B cell (primary cell): ENCODE data around the gene DNAAF6. TPM values are rescaled to one million over a fixed set of nuclear protein-coding genes. Genes with fewer than 3 reads are reported as not detected.
"Not testable (repeated sequence)": the region's sequence is repeated elsewhere in the genome, so short reads cannot be mapped to it uniquely, and the experiment has no call there.

Source experiments
- ATAC-seq: fragments of 200-7000 bp; cut with Tn5 transposase; one replicate; pipeline ENCODE4 v1.10.0; 2021; ENCODE audit warnings: low read depth, mild to moderate bottlenecking, moderate number of reproducible peaks, moderate library complexity
- CTCF ChIA-PET: fragments of 350-600 bp; sonication (Branson Sonifier 250); formaldehyde crosslinking; loops from one replicate; lab custom pipeline; 2021; ENCODE audit warnings: antibody characterized with exemption, inconsistent platforms; lab: Charles Lee
- POLR2A ChIA-PET: fragments of 350-600 bp; sonication (Branson Sonifier 250); formaldehyde crosslinking; loops from one replicate; lab custom pipeline; 2021; ENCODE audit warnings: antibody characterized with exemption; lab: Charles Lee
- DNase-seq: peaks from one replicate; pipeline ENCODE4 v3.0.0; 2013
- H2AFZ ChIP-seq: 2 replicates; pipeline ENCODE4 v1.6.1; 2012; ENCODE audit warnings: mild to moderate bottlenecking, low read depth, low read length; ENCODE audit not compliant: insufficient read depth, poor library complexity, severe bottlenecking
- H3K27ac ChIP-seq, 2 donors: 1 replicate in 1 of 2; 2 replicates in 1 of 2; pipeline ENCODE4 v1.5.1; 2012 to 2013; ENCODE audit warnings: low read length in 2 of 2, mild to moderate bottlenecking in 2 of 2, moderate library complexity in 1 of 2
- H3K27me3 ChIP-seq, 4 experiments: fragments of 200-600 bp in 1 of 4; sonication (generic) in 1 of 4; replicated peaks in 1 of 4; 1 replicate in 2 of 4; 2 replicates in 2 of 4; pipeline versions ENCODE4 v1.6.1 to v1.7.0; 2013 to 2016; ENCODE audit warnings: low read length in 3 of 4, mild to moderate bottlenecking in 2 of 4, mixed read lengths in 1 of 4, moderate library complexity in 1 of 4; ENCODE audit not compliant: insufficient read depth in 4 of 4, control insufficient read depth in 3 of 4; ENCODE audit errors: control extremely low read depth in 1 of 4
- H3K36me3 ChIP-seq, 2 experiments: replicated peaks in 1 of 2; 1 replicate in 1 of 2; 2 replicates in 1 of 2; pipeline versions ENCODE4 v1.6.1 to v1.7.1; 2013; ENCODE audit warnings: low read length in 1 of 2; ENCODE audit not compliant: insufficient read depth in 2 of 2, control insufficient read depth in 1 of 2; ENCODE audit errors: control extremely low read depth in 1 of 2, extremely low read depth in 1 of 2
- H3K4me1 ChIP-seq, 2 donors: fragments of 200-600 bp in 1 of 2; sonication (generic) in 1 of 2; 1 replicate in 1 of 2; 2 replicates in 1 of 2; pipeline versions ENCODE4 v1.5.1 to v1.6.1; 2013 to 2017; ENCODE audit warnings: low read length in 2 of 2; ENCODE audit not compliant: control insufficient read depth in 2 of 2, insufficient read depth in 2 of 2
- H3K4me2 ChIP-seq: replicated peaks from 2 replicates; pipeline ENCODE3; 2012; ENCODE audit warnings: mild to moderate bottlenecking, low read depth, low read length; ENCODE audit not compliant: poor library complexity, severe bottlenecking
- H3K4me3 ChIP-seq, 5 experiments: fragments of 200-600 bp in 1 of 5; sonication (generic) in 1 of 5; 1 replicate in 3 of 5; 2 replicates in 2 of 5; pipeline versions ENCODE4 v1.5.1 to v1.7.0; 2011 to 2016; ENCODE audit warnings: low read length in 4 of 5, mild to moderate bottlenecking in 4 of 5, low read depth in 2 of 5, control low read depth in 1 of 5, moderate library complexity in 1 of 5; ENCODE audit not compliant: insufficient read depth in 1 of 5; ENCODE audit errors: control extremely low read depth in 1 of 5, extremely low read depth in 1 of 5
- H3K79me2 ChIP-seq: fragments of 200-600 bp; sonication (generic); one replicate; pipeline ENCODE4 v1.6.0; 2016; ENCODE audit warnings: low read length; ENCODE audit not compliant: control insufficient read depth, insufficient read depth
- H3K9ac ChIP-seq: fragments of 200-600 bp; sonication (generic); 2 replicates; pipeline ENCODE4 v1.6.1; 2017; ENCODE audit warnings: mild to moderate bottlenecking, low read length, moderate library complexity
- H3K9me3 ChIP-seq, 3 donors: one replicate each; pipeline versions ENCODE4 v1.6.1 to v1.7.1; 2013; ENCODE audit warnings: low read length in 2 of 3; ENCODE audit not compliant: control insufficient read depth in 2 of 3, insufficient read depth in 1 of 3; ENCODE audit errors: control extremely low read depth in 1 of 3
- H4K20me1 ChIP-seq: 2 replicates; pipeline ENCODE4 v1.6.0; 2012; ENCODE audit warnings: mild to moderate bottlenecking, low read length; ENCODE audit not compliant: insufficient read depth, control insufficient read depth, poor library complexity, severe bottlenecking
- H3K27ac Mint-ChIP-seq: one replicate; pipeline ENCODE4 v1.8.0; 2021; ENCODE audit warnings: mixed read lengths
- H3K27me3 Mint-ChIP-seq: one replicate; pipeline ENCODE4 v1.8.0; 2021; ENCODE audit warnings: mixed read lengths
- H3K4me1 Mint-ChIP-seq: one replicate; pipeline ENCODE4 v1.8.0; 2021; ENCODE audit warnings: mixed read lengths
- H3K4me3 Mint-ChIP-seq: one replicate; pipeline ENCODE4 v1.8.0; 2021; ENCODE audit warnings: mixed read lengths
- H3K9me3 Mint-ChIP-seq: one replicate; pipeline ENCODE4 v1.8.0; 2022; ENCODE audit warnings: mixed read lengths; ENCODE audit not compliant: insufficient read depth
- CTCF ChIP-seq: fragments of 200-600 bp; IDR thresholded peaks from one replicate; pipeline ENCODE4 v1.8.0; 2022; ENCODE audit warnings: antibody characterized with exemption, mild to moderate bottlenecking
- EZH2 ChIP-seq: IDR thresholded peaks from 2 replicates; pipeline ENCODE4 v1.6.1; 2012; ENCODE audit warnings: borderline replicate concordance, low read depth, mild to moderate bottlenecking, moderate library complexity, low read length; ENCODE audit not compliant: insufficient read depth, poor library complexity, severe bottlenecking
- WGBS: methylation state at CpG from one replicate; pipeline ENCODE4 v1.1.5; 2013; ENCODE audit warnings: missing lambda C conversion rate; ENCODE audit not compliant: insufficient coverage; 5-methylcytosine and 5-hydroxymethylcytosine counted together
- intact Hi-C: fragments of 100-400 bp; cut with micrococcal nuclease; formaldehyde crosslinking; loops from one replicate; pipeline ENCODE4 v1.10.0; 2022
- polyA plus RNA-seq: library from polyadenylated mRNA; depleted of rRNA; stranded (reverse); fragments of >200 nt; gene quantifications from 2 replicates; pipeline ENCODE4 v1.2.3, GENCODE V29; 2012
- total RNA-seq, 2 donors: library from RNA; stranded (reverse); fragments of 120-200 nt in 1 of 2; gene quantifications; 1 replicate in 1 of 2; 2 replicates in 1 of 2; pipeline versions ENCODE4 v1.2.3 to v1.2.4, GENCODE V29; 2013 to 2022

Gene DNAAF6
- total and polyA plus RNA-seq, 2 donors (not counting 1 experiment from before 2014, with no cell fraction given), result not detected

- POLR2A ChIA-PET, result no interaction called here
- intact Hi-C loops, result no loop called here
- H3K9ac ChIP-seq, result no peak overlapping the region
- no CpG with 5 or more reads among the region's 1 CpG for WGBS
- no peaks in the 10 kb centered on the region for H3K4me1 ChIP-seq
- no peak overlapping the region for H2AFZ ChIP-seq
- no peak for ATAC-seq
- no peaks in the 10 kb centered on the region for H3K79me2 ChIP-seq
- TF ChIP-seq EZH2 (no peak), CTCF (no peak)
- Mint-ChIP-seq H3K4me3 (no peak overlapping the region), H3K4me1 (no peaks in the 10 kb centered on the region), H3K27me3 (no peaks in the 10 kb centered on the region), H3K9me3 (no peaks in the 10 kb centered on the region), H3K27ac (no peak overlapping the region)
- no peaks in the 10 kb centered on the region for H3K9me3 ChIP-seq
- CTCF ChIA-PET, result interaction anchor here (0.6 kb wide), 1 partner anchor 22 kb away, joined by 4 read pairs; no protein-coding TSS in a partner anchor
- no peaks in the 10 kb centered on the region for H3K36me3 ChIP-seq
- no peak overlapping the region for H3K4me2 ChIP-seq
- H4K20me1 ChIP-seq, result no peaks in the 10 kb centered on the region
- no peak overlapping the region for H3K4me3 ChIP-seq
- no peak overlapping the region for H3K27ac ChIP-seq
- DNase-seq, result no peak
- H3K27me3 ChIP-seq, result no peaks in the 10 kb centered on the region
Observed at GRCh38 chrX:107197319-107197718, 9.1 kb upstream of the DNAAF6 start.

GRCh38 chrX:107198074-107198473 is 8.3 kb upstream of the DNAAF6 start:
- H3K4me2 ChIP-seq, CTCF ChIA-PET, intact Hi-C loops, H3K79me2 ChIP-seq, H2AFZ ChIP-seq, H3K27ac Mint-ChIP-seq, H3K9me3 Mint-ChIP-seq, DNase-seq, H3K27me3 Mint-ChIP-seq, H3K4me3 Mint-ChIP-seq, POLR2A ChIA-PET, H3K27me3 ChIP-seq, H3K27ac ChIP-seq, H3K4me1 Mint-ChIP-seq, H3K4me3 ChIP-seq, ATAC-seq, H3K4me1 ChIP-seq, H3K9ac ChIP-seq, H4K20me1 ChIP-seq, H3K36me3 ChIP-seq, H3K9me3 ChIP-seq: not testable (repeated sequence)
- WGBS, result 97% methylated on average over 3 of the region's 6 CpGs
